Mesendoderm (in vitro differentiated cells): ENCODE data around the gene DUSP8.

ENCODE experiments used
- DNase-seq: peaks from one replicate; pipeline ENCODE4 v3.0.0; 2013
- H2AK5ac ChIP-seq: 2 replicates; pipeline ENCODE4 v1.6.1; 2013; ENCODE audit warnings: low read length, inconsistent platforms
- H2BK120ac ChIP-seq: 2 replicates; pipeline ENCODE4 v1.6.1; 2013; ENCODE audit warnings: low read depth, mild to moderate bottlenecking, low read length, moderate library complexity, mixed read lengths
- H2BK15ac ChIP-seq: replicated peaks from 2 replicates; pipeline ENCODE4 v1.6.1; 2013; ENCODE audit warnings: low read depth, mild to moderate bottlenecking, moderate library complexity
- H2BK5ac ChIP-seq: 2 replicates; pipeline ENCODE4 v1.6.1; 2013; ENCODE audit warnings: low read length, inconsistent platforms
- H3K18ac ChIP-seq: 2 replicates; pipeline ENCODE4 v1.6.1; 2013; ENCODE audit warnings: mild to moderate bottlenecking, low read length, mixed read lengths
- H3K23ac ChIP-seq: one replicate; pipeline ENCODE4 v1.6.1; 2013; ENCODE audit warnings: low read length
- H3K27ac ChIP-seq: 2 replicates; pipeline ENCODE4 v1.5.1; 2013; ENCODE audit warnings: low read depth, mild to moderate bottlenecking, inconsistent platforms, low read length, moderate library complexity
- H3K27me3 ChIP-seq: 2 replicates; pipeline ENCODE4 v1.6.1; 2013; ENCODE audit warnings: low read length, control low read depth, mild to moderate bottlenecking, inconsistent platforms; ENCODE audit not compliant: insufficient read depth, poor library complexity
- H3K36me3 ChIP-seq: 2 replicates; pipeline ENCODE4 v1.6.1; 2013; ENCODE audit warnings: low read length, inconsistent platforms; ENCODE audit not compliant: control insufficient read depth, insufficient read depth
- H3K4ac ChIP-seq: one replicate; pipeline ENCODE4 v1.6.1; 2013; ENCODE audit warnings: low read depth, mild to moderate bottlenecking, low read length, moderate library complexity
- H3K4me1 ChIP-seq: 2 replicates; pipeline ENCODE4 v1.6.1; 2013; ENCODE audit warnings: low read depth, low read length, inconsistent platforms; ENCODE audit not compliant: control insufficient read depth
- H3K4me2 ChIP-seq: 2 replicates; pipeline ENCODE4 v1.6.1; 2013; ENCODE audit warnings: low read length
- H3K4me3 ChIP-seq: 2 replicates; pipeline ENCODE4 v1.5.1; 2013; ENCODE audit warnings: mild to moderate bottlenecking, low read length
- H3K56ac ChIP-seq: one replicate; pipeline ENCODE4 v1.6.1; 2013; ENCODE audit warnings: low read length
- H3K79me1 ChIP-seq: 2 replicates; pipeline ENCODE4 v1.6.1; 2013; ENCODE audit warnings: low read length, inconsistent platforms
- H3K79me2 ChIP-seq: 2 replicates; pipeline ENCODE4 v1.6.1; 2013; ENCODE audit warnings: mild to moderate bottlenecking, low read length; ENCODE audit not compliant: control insufficient read depth, insufficient read depth
- H3K9ac ChIP-seq: 2 replicates; pipeline ENCODE4 v1.6.1; 2013; ENCODE audit warnings: low read length, inconsistent platforms
- H4K5ac ChIP-seq: one replicate; pipeline ENCODE4 v1.6.1; 2013; ENCODE audit warnings: low read length
- H4K8ac ChIP-seq: one replicate; pipeline ENCODE4 v1.6.1; 2013; ENCODE audit warnings: low read depth, mild to moderate bottlenecking, control low read depth, low read length, moderate library complexity
- WGBS: extraction: QIAGEN DNeasy Blood & Tissue Kit; methylation state at CpG from one replicate; pipeline ENCODE4 v1.1.7; 2013; ENCODE audit warnings: low lambda C conversion rate, missing lambda C conversion rate; ENCODE audit not compliant: insufficient coverage; ENCODE audit errors: extremely low coverage; 5-methylcytosine and 5-hydroxymethylcytosine counted together

DUSP8 gene

GRCh38 chr11:1566381-1567051, 5.6 kb downstream of the DUSP8 start:
- DNase-seq: no peak
- Histone ChIP-seq H3K79me1 (no peaks in the 10 kb centered on the region), H3K9ac (no peak overlapping the region), H2BK15ac (no peak overlapping the region), H3K27me3 (no peaks in the 10 kb centered on the region), H3K36me3 (no peaks in the 10 kb centered on the region), H3K4ac (no peak overlapping the region), H3K4me2 (no peak overlapping the region), H3K4me3 (no peak overlapping the region), H4K8ac (no peak overlapping the region), H3K4me1 (peaks cover 6% of the 10 kb centered on the region), H3K79me2 (no peaks in the 10 kb centered on the region), H3K56ac (no peak overlapping the region), H2AK5ac (no peak overlapping the region), H2BK120ac (no peak overlapping the region), H4K5ac (no peak overlapping the region), H2BK5ac (no peak overlapping the region), H3K27ac (no peak overlapping the region), H3K23ac (no peak overlapping the region), H3K18ac (no peak overlapping the region)
- WGBS: no CpG with 5 or more reads among the region's 20 CpGs

DNA sequence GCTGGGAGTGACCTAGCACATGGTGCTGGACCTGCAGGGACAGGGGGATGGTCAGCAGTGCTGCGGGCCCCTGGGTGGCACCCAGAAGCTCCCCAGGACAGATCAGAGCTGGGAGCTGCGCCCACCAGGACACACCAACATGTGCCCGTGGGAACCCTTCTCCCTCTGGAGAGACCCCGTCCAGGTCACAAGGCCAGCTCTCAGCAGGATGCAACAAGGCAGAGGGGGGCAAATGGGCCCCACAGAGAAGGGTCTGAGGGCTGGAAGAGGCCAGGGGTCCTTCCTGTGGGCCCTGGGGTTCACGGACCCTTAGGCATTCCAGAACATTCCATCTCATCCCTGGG, 6.2 kb downstream of the DUSP8 start:
- Histone ChIP-seq H3K79me1 (no peaks in the 10 kb centered on the region), H3K56ac (no peak overlapping the region), H3K36me3 (no peaks in the 10 kb centered on the region), H2BK5ac (no peak overlapping the region), H2AK5ac (no peak overlapping the region), H4K5ac (no peak overlapping the region), H3K9ac (no peak overlapping the region), H3K4me1 (peaks cover 6% of the 10 kb centered on the region), H2BK15ac (no peak overlapping the region), H3K79me2 (no peaks in the 10 kb centered on the region), H2BK120ac (no peak overlapping the region), H4K8ac (no peak overlapping the region), H3K27me3 (no peaks in the 10 kb centered on the region), H3K4ac (no peak overlapping the region), H3K18ac (no peak overlapping the region), H3K4me3 (no peak overlapping the region), H3K23ac (no peak overlapping the region), H3K4me2 (no peak overlapping the region), H3K27ac (no peak overlapping the region)
- WGBS: no CpG with 5 or more reads among the region's 5 CpGs
- DNase-seq: no peak

- Histone ChIP-seq H3K27ac (no peak overlapping the region), H4K8ac (no peak overlapping the region), H4K5ac (no peak overlapping the region), H3K23ac (no peak overlapping the region), H3K9ac (no peak overlapping the region), H2BK120ac (no peak overlapping the region), H3K4me3 (no peak overlapping the region), H3K4me1 (peaks cover 6% of the 10 kb centered on the region), H3K79me1 (no peaks in the 10 kb centered on the region), H3K36me3 (no peaks in the 10 kb centered on the region), H3K27me3 (no peaks in the 10 kb centered on the region), H3K4ac (no peak overlapping the region), H2BK5ac (no peak overlapping the region), H3K79me2 (no peaks in the 10 kb centered on the region), H3K4me2 (no peak overlapping the region), H2BK15ac (no peak overlapping the region), H2AK5ac (no peak overlapping the region), H3K18ac (no peak overlapping the region), H3K56ac (no peak overlapping the region)
- DNase-seq: no peak
- WGBS: no CpG with 5 or more reads among the region's 28 CpGs
These were observed 6.7 kb downstream of the DUSP8 start for GRCh38 chr11:1565173-1565903.

DNA sequence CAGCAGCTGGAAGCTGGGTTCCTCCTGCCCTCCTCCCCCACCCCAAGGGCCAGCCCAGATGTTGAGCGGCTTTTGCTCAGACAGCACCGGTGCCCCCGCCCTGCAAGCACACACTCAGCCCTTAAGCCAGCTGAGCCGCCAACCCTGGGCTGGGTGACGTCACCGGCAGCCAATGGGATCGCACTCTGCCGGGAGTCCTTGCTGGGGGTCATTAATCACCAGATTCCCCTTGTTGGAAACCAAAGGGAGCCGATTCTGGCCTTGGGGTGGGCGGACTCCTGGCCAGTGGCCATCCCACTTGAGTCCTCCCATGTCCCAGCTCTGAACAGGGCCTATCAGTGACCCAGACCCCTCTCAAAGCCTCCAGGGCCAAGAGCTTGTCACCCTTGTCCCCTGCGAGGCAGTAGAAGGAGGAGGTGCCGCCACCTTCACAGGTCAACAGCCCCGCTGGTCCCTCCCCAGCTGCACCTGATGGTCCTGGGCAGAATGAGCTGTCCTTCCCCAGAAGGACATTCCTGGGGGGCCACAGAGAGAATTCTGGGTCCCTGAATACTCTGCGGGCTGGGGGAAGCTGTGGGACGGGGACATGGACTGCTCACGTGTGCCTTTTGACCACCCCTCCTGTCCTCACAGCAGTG, 7.4 kb downstream of the DUSP8 start:
- Histone ChIP-seq H3K79me1 (no peaks in the 10 kb centered on the region), H3K23ac (no peak overlapping the region), H2BK120ac (no peak overlapping the region), H3K4ac (no peak overlapping the region), H4K5ac (no peak overlapping the region), H3K79me2 (no peaks in the 10 kb centered on the region), H3K56ac (no peak overlapping the region), H2BK15ac (no peak overlapping the region), H3K27ac (no peak overlapping the region), H2AK5ac (no peak overlapping the region), H4K8ac (no peak overlapping the region), H2BK5ac (no peak overlapping the region), H3K18ac (no peak overlapping the region), H3K4me1 (peaks cover 6% of the 10 kb centered on the region), H3K4me3 (no peak overlapping the region), H3K36me3 (no peaks in the 10 kb centered on the region), H3K27me3 (no peaks in the 10 kb centered on the region), H3K9ac (no peak overlapping the region), H3K4me2 (no peak overlapping the region)
- DNase-seq: peak; percentile 88
- WGBS: no CpG with 5 or more reads among the region's 16 CpGs

- Histone ChIP-seq H2BK120ac (no peak overlapping the region), H3K56ac (peak overlapping the region; percentile 49), H3K27ac (no peak overlapping the region), H4K8ac (no peak overlapping the region), H2BK5ac (no peak overlapping the region), H3K79me2 (no peaks in the 10 kb centered on the region), H4K5ac (no peak overlapping the region), H2BK15ac (no peak overlapping the region), H3K4me3 (no peak overlapping the region), H3K27me3 (no peaks in the 10 kb centered on the region), H3K18ac (no peak overlapping the region), H3K4me1 (peaks cover 6% of the 10 kb centered on the region), H3K4me2 (no peak overlapping the region), H3K4ac (no peak overlapping the region), H3K9ac (no peak overlapping the region), H3K79me1 (no peaks in the 10 kb centered on the region), H2AK5ac (no peak overlapping the region), H3K23ac (no peak overlapping the region), H3K36me3 (no peaks in the 10 kb centered on the region)
- whole genome bisulfite sequencing: no CpG with 5 or more reads among the region's 29 CpGs
- DNase-seq: no peak
These were observed 8.2 kb downstream of the DUSP8 start for GRCh38 chr11:1563697-1564534.
